Globus pallidus (tissue), 1 donor: ENCODE data around the gene OGG1.

Source experiments
- DNase-seq: peaks from one replicate; pipeline ENCODE4 v3.0.0-alpha.2; 2015; ENCODE audit warnings: low spot score

Gene OGG1

GRCh38 chr3:9749645-9750555, at the start of gene OGG1:
Gene OGG1, plus strand, starts transcription at chr3:9749952. Its CDS starts 335 bp downstream, at chr3:9750287.
- DNase-seq: peak; percentile 97

- no peak for DNase-seq
These were observed 49.2 kb upstream of the OGG1 start for GRCh38 chr3:9700536-9700935.

- DNase-seq: no peak
These were observed 48.7 kb upstream of the OGG1 start for GRCh38 chr3:9701006-9701405.

GRCh38 chr3:9701711-9702110, 48.0 kb upstream of the OGG1 start:
- DNase-seq: no peak

- DNase-seq: no peak
These were observed 46.5 kb upstream of the OGG1 start for GRCh38 chr3:9703240-9703639.

- no peak for DNase-seq
These were observed 45.9 kb upstream of the OGG1 start, which contains the start of gene CPNE9 for GRCh38 chr3:9703736-9704346. Gene CPNE9, plus strand, starts transcription at chr3:9703833. Its CDS starts 164 bp downstream, at chr3:9703997.

- DNase-seq: no peak
These were observed 45.1 kb upstream of the OGG1 start for GRCh38 chr3:9704347-9705322.

- DNase-seq: no peak
These were observed 39.5 kb upstream of the OGG1 start for GRCh38 chr3:9710174-9710739.

- DNase-seq: no peak
These were observed 37.3 kb upstream of the OGG1 start for GRCh38 chr3:9712415-9712814.

- no peak for DNase-seq
These were observed 36.6 kb upstream of the OGG1 start for GRCh38 chr3:9713142-9713541.

GRCh38 chr3:9715136-9715535, 34.6 kb upstream of the OGG1 start:
- DNase-seq: no peak

- DNase-seq: peak; percentile 66
These were observed 33.9 kb upstream of the OGG1 start for GRCh38 chr3:9715764-9716437.

GRCh38 chr3:9716801-9717555, 32.8 kb upstream of the OGG1 start:
- no peak for DNase-seq

- no peak for DNase-seq
These were observed 32.2 kb upstream of the OGG1 start for GRCh38 chr3:9717563-9717962.

- DNase-seq: no peak
These were observed 31.6 kb upstream of the OGG1 start for GRCh38 chr3:9718118-9718517.

- DNase-seq: no peak
These were observed 28.6 kb upstream of the OGG1 start for GRCh38 chr3:9721015-9721699.

GRCh38 chr3:9721700-9722060, 28.1 kb upstream of the OGG1 start:
- DNase-seq: no peak

- no peak for DNase-seq
These were observed 23.8 kb upstream of the OGG1 start for GRCh38 chr3:9725775-9726515.

GRCh38 chr3:9727041-9727595, 22.6 kb upstream of the OGG1 start:
- DNase-seq: no peak
